LNCaP clone FGC (cell line): ENCODE measurements around the gene AK8.

Experiments
- DNase-seq: peaks from one replicate; pipeline ENCODE4 v3.0.0-alpha.2; 2011; ENCODE audit warnings: low read depth
- H3K4me3 ChIP-seq: 2 replicates; pipeline ENCODE4 v1.5.1; 2011; ENCODE audit warnings: mild to moderate bottlenecking, low read depth, low read length, control low read depth
- TF ChIP-seq, protein P1 (sequence below): IDR thresholded peaks from 2 replicates; pipeline ENCODE4 v1.5.1; 2012; ENCODE audit warnings: mild to moderate bottlenecking; ENCODE audit not compliant: control insufficient read depth, insufficient read depth; ENCODE audit errors: extremely low read depth

Gene AK8

GRCh38 chr9:132748450-132748849, 129.6 kb downstream of the AK8 start:
- no peak overlapping the region for H3K4me3 ChIP-seq
- TF ChIP-seq, protein P1, sequence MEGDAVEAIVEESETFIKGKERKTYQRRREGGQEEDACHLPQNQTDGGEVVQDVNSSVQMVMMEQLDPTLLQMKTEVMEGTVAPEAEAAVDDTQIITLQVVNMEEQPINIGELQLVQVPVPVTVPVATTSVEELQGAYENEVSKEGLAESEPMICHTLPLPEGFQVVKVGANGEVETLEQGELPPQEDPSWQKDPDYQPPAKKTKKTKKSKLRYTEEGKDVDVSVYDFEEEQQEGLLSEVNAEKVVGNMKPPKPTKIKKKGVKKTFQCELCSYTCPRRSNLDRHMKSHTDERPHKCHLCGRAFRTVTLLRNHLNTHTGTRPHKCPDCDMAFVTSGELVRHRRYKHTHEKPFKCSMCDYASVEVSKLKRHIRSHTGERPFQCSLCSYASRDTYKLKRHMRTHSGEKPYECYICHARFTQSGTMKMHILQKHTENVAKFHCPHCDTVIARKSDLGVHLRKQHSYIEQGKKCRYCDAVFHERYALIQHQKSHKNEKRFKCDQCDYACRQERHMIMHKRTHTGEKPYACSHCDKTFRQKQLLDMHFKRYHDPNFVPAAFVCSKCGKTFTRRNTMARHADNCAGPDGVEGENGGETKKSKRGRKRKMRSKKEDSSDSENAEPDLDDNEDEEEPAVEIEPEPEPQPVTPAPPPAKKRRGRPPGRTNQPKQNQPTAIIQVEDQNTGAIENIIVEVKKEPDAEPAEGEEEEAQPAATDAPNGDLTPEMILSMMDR: no peak
- DNase-seq: no peak

DNA sequence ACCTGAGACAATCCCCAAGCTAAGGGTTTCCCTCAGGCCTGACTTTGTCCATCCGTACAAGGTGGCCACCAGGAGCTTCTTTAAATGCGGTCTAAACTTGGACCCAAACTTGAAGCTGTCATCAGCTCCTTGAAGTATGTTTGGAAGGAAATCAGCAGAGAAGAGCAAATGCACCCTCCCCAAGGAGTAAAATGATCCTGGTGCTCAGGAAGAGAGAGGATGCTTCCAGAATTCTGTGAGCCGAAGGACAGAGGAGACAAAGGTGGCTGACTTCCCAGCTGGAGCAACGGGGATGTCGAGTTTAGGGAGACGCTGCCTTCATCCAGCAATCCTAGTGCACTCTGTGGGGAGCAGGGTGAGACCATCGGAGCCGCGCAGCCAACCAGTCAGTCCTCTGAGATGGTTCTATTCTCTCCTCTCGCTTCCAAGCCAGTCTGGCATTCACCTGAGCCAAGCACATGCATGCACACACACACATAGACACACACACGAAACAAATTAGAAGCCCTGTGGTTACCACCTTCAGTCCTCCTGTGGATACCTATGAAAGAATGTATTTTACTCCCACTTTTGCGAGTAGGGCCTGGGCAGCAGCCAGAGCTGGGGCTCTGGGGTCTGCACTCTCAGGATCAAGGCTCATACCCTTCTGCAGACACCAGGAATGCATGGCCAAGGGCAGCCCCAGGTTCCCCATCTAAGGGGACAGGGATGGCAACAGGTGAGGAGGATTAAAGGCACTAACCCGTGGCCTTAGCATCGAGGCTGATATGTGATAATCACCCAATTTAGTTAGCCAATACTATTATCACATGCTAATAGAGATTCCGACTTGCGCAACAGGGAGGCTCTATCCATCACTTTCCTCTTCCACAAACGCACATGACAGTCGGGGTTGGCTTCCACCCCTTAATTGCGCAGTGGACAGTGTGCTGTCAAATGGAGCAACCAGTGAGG, 132.1 kb downstream of the AK8 start:
- TF ChIP-seq, protein P1: no peak
- DNase-seq: no peak
- no peak overlapping the region for H3K4me3 ChIP-seq

- no peak for DNase-seq
- H3K4me3 ChIP-seq: no peak overlapping the region
- TF ChIP-seq, protein P1: no peak
Observed at GRCh38 chr9:132744881-132745755, 133.0 kb downstream of the AK8 start.

- no peak for DNase-seq
- no peak overlapping the region for H3K4me3 ChIP-seq
- TF ChIP-seq, protein P1: no peak
Observed at GRCh38 chr9:132743931-132744479, 134.1 kb downstream of the AK8 start.

- no peak for DNase-seq
Observed at GRCh38 chr9:132742821-132743311, 135.2 kb downstream of the AK8 start.

GRCh38 chr9:132740526-132741309, 137.4 kb downstream of the AK8 start:
- no peak for DNase-seq
- H3K4me3 ChIP-seq: no peak overlapping the region
- TF ChIP-seq, protein P1: no peak

More at GRCh38 chr9:132742821-132743311, 135.2 kb downstream of the AK8 start:
- no peak overlapping the region for H3K4me3 ChIP-seq
- TF ChIP-seq, protein P1: no peak
